SK-N-SH (cell line): ENCODE measurements around the gene MRPL14. TPM values are rescaled to one million over a fixed set of nuclear protein-coding genes. Genes with fewer than 3 reads are reported as not detected.

Source experiments
- CTCF ChIA-PET: fragments of 300-600, 350-600 bp; formaldehyde crosslinking; extraction: SDS; loops from one replicate; lab custom pipeline; 2021; lab: Yijun Ruan, JAX
- POLR2A ChIA-PET: fragments of 350-600 bp; sonication (Branson Sonifier 250); formaldehyde crosslinking; extraction: SDS; loops from one replicate; lab custom pipeline; 2020; ENCODE audit warnings: antibody characterized with exemption, inconsistent platforms; lab: Yijun Ruan, JAX
- DNase-seq: peaks from one replicate; pipeline ENCODE4 v3.0.0; 2012
- H2AFZ ChIP-seq: fragments of 200-600 bp; sonication (generic); 2 replicates; pipeline ENCODE4 v1.8.1; 2016; ENCODE audit warnings: antibody characterized with exemption, mild to moderate bottlenecking, low read depth
- H3F3A ChIP-seq: fragments of 200-600 bp; sonication (generic); replicated peaks from 2 replicates; pipeline ENCODE3; 2016; ENCODE audit warnings: antibody characterized with exemption, mild to moderate bottlenecking; ENCODE audit not compliant: insufficient read depth
- H3K27ac ChIP-seq, 2 experiments: fragments of 200-500 bp in 1 of 2; fragments of 200-600 bp in 1 of 2; sonication (Bioruptor generic) in 1 of 2; sonication (generic), shearing (Covaris generic) in 1 of 2; 2 replicates each; pipeline versions ENCODE4 v1.5.1 to v1.6.1; 2014 to 2016; ENCODE audit warnings: low read depth in 2 of 2, inconsistent platforms in 1 of 2, low read length in 1 of 2, mild to moderate bottlenecking in 1 of 2, mixed read lengths in 1 of 2
- H3K27me3 ChIP-seq: fragments of 200-600 bp; sonication (generic), shearing (Covaris generic); 2 replicates; pipeline ENCODE4 v1.6.1; 2016; ENCODE audit warnings: mixed run types; ENCODE audit not compliant: insufficient read depth
- H3K36me3 ChIP-seq, 2 experiments: fragments of 200-500 bp in 1 of 2; fragments of 200-600 bp in 1 of 2; sonication (Bioruptor generic) in 1 of 2; sonication (generic) in 1 of 2; replicated peaks in 1 of 2; 2 replicates each; pipeline versions ENCODE3 to v1.5.1; 2014 to 2016; ENCODE audit warnings: low read length in 1 of 2, mild to moderate bottlenecking in 1 of 2; ENCODE audit not compliant: insufficient read depth in 2 of 2, control insufficient read depth in 1 of 2
- H3K4me1 ChIP-seq, 2 experiments: fragments of 200-500 bp in 1 of 2; fragments of 200-600 bp in 1 of 2; sonication (Bioruptor generic) in 1 of 2; sonication (generic), shearing (Covaris generic) in 1 of 2; 2 replicates each; pipeline versions ENCODE4 v1.5.1 to v1.6.1; 2014 to 2016; ENCODE audit warnings: low read depth in 1 of 2, low read length in 1 of 2, mixed run types in 1 of 2; ENCODE audit not compliant: insufficient read depth in 2 of 2, control insufficient read depth in 1 of 2
- H3K4me2 ChIP-seq: fragments of 200-600 bp; sonication (generic), shearing (Covaris generic); 2 replicates; pipeline ENCODE4 v1.6.1; 2017; ENCODE audit warnings: mixed run types
- H3K4me3 ChIP-seq, 2 experiments: fragments of 200-500 bp in 1 of 2; fragments of 200-600 bp in 1 of 2; sonication (Bioruptor generic) in 1 of 2; sonication (generic), shearing (Covaris generic) in 1 of 2; 2 replicates each; pipeline versions ENCODE4 v1.5.1 to v1.8.1; 2014 to 2016; ENCODE audit warnings: low read depth in 2 of 2, inconsistent platforms in 1 of 2, low read length in 1 of 2, mild to moderate bottlenecking in 1 of 2, mixed read lengths in 1 of 2, moderate library complexity in 1 of 2
- H3K79me2 ChIP-seq: fragments of 200-600 bp; sonication (generic); 2 replicates; pipeline ENCODE4 v1.8.1; 2017; ENCODE audit warnings: mild to moderate bottlenecking; ENCODE audit not compliant: insufficient read depth
- H3K9ac ChIP-seq: fragments of 200-600 bp; sonication (generic); 2 replicates; pipeline ENCODE4 v1.6.1; 2017; ENCODE audit warnings: mixed run types
- H3K9me2 ChIP-seq: fragments of 200-600 bp; sonication (generic); 2 replicates; pipeline ENCODE4 v1.6.1; 2017; ENCODE audit warnings: mixed run types
- H3K9me3 ChIP-seq: fragments of 200-600 bp; sonication (generic); 2 replicates; pipeline ENCODE4 v1.6.1; 2017; ENCODE audit warnings: mixed run types, mild to moderate bottlenecking, moderate library complexity
- H4K20me1 ChIP-seq: fragments of 200-600 bp; sonication (generic); 2 replicates; pipeline ENCODE4 v1.6.1; 2017; ENCODE audit warnings: mild to moderate bottlenecking, mixed run types; ENCODE audit not compliant: insufficient read depth
- CHD2 ChIP-seq: fragments of 150-350 bp; IDR thresholded peaks from 2 replicates; pipeline ENCODE4 v1.6.1; 2018; ENCODE audit warnings: low read length; ENCODE audit not compliant: partially characterized antibody
- EP300 ChIP-seq, 2 experiments: IDR thresholded peaks; 2 replicates each; pipeline versions ENCODE4 v1.4.0 to v1.6.1; 2012; ENCODE audit warnings: borderline replicate concordance in 1 of 2, low read depth in 1 of 2, low read length in 1 of 2
- EZH2phosphoT487 ChIP-seq: fragments of 200-600 bp; sonication (generic); IDR thresholded peaks from 2 replicates; pipeline ENCODE4 v1.6.1; 2017; ENCODE audit warnings: low read depth, mixed run types, mild to moderate bottlenecking, antibody characterized with exemption, moderate library complexity, borderline replicate concordance
- FOSL2 ChIP-seq: IDR thresholded peaks from 2 replicates; pipeline ENCODE4 v1.4.0; 2012; ENCODE audit warnings: low read depth, mild to moderate bottlenecking, moderate library complexity, borderline replicate concordance
- FOXJ3 ChIP-seq: sonication (generic); formaldehyde crosslinking; IDR thresholded peaks from 2 replicates; pipeline ENCODE4 v1.5.1; 2020; ENCODE audit warnings: mild to moderate bottlenecking, missing genetic modification reagents
- FOXM1 ChIP-seq: IDR thresholded peaks from 2 replicates; pipeline ENCODE4 v1.4.0; 2012; ENCODE audit warnings: low read depth, mild to moderate bottlenecking
- GATA2 ChIP-seq: sonication (generic); formaldehyde crosslinking; IDR thresholded peaks from 2 replicates; pipeline ENCODE4 v1.5.0; 2020; ENCODE audit warnings: mild to moderate bottlenecking, missing genetic modification reagents
- MEF2A ChIP-seq: IDR thresholded peaks from 2 replicates; pipeline ENCODE4 v1.4.0; 2012; ENCODE audit warnings: low read depth, borderline replicate concordance
- NRF1 ChIP-seq: IDR thresholded peaks from 2 replicates; pipeline ENCODE4 v1.6.1; 2012; ENCODE audit warnings: low read depth, mild to moderate bottlenecking, low read length
- PBX3 ChIP-seq: IDR thresholded peaks from 2 replicates; pipeline ENCODE4; 2012
- RAD21 ChIP-seq: IDR thresholded peaks from 2 replicates; pipeline ENCODE4 v1.6.1; 2012; ENCODE audit warnings: mild to moderate bottlenecking, low read length
- RCOR1 ChIP-seq: fragments of 150-350 bp; IDR thresholded peaks from 2 replicates; pipeline ENCODE4 v1.6.1; 2017; ENCODE audit warnings: antibody characterized with exemption, low read length
- RFX5 ChIP-seq: IDR thresholded peaks from 2 replicates; pipeline ENCODE4 v1.6.1; 2012; ENCODE audit warnings: mild to moderate bottlenecking, improper control_type of control experiment, low read length
- RXRA ChIP-seq: IDR thresholded peaks from 2 replicates; pipeline ENCODE4 v1.4.0; 2012; ENCODE audit warnings: low read depth, mild to moderate bottlenecking, borderline replicate concordance
- SIN3A ChIP-seq: IDR thresholded peaks from 2 replicates; pipeline ENCODE4 v1.6.1; 2012; ENCODE audit warnings: low read depth, mild to moderate bottlenecking, low read length, moderate library complexity, borderline replicate concordance
- SMC3 ChIP-seq: IDR thresholded peaks from 2 replicates; pipeline ENCODE4 v1.6.1; 2012; ENCODE audit warnings: low read depth, low read length, improper control_type of control experiment
- TAF1 ChIP-seq: IDR thresholded peaks from 2 replicates; pipeline ENCODE4 v1.6.1; 2012; ENCODE audit warnings: low read depth, mild to moderate bottlenecking, low read length, moderate library complexity, borderline replicate concordance
- TEAD4 ChIP-seq: IDR thresholded peaks from 2 replicates; pipeline ENCODE4 v1.4.0; 2012; ENCODE audit warnings: mild to moderate bottlenecking, borderline replicate concordance; ENCODE audit not compliant: insufficient read depth
- USF1 ChIP-seq: IDR thresholded peaks from 2 replicates; pipeline ENCODE4 v1.4.0; 2012; ENCODE audit warnings: low read depth, borderline replicate concordance
- USF2 ChIP-seq: fragments of 150-350 bp; IDR thresholded peaks from 2 replicates; pipeline ENCODE4 v1.6.1; 2017; ENCODE audit warnings: antibody characterized with exemption, low read length, low read depth, borderline replicate concordance
- YY1 ChIP-seq: IDR thresholded peaks from 2 replicates; pipeline ENCODE4 v1.4.0; 2012; ENCODE audit warnings: low read depth, mild to moderate bottlenecking
- WGBS: methylation state at CpG from one replicate; pipeline ENCODE4 v1.1.6; 2017; ENCODE audit warnings: low lambda C conversion rate; 5-methylcytosine and 5-hydroxymethylcytosine counted together
- polyA plus RNA-seq, 3 experiments: library from polyadenylated mRNA; depleted of rRNA; stranded (reverse); fragments of >200 nt; gene quantifications; 2 replicates each; pipeline ENCODE4 v1.2.3, GENCODE V29; 2012

MRPL14 gene
- polyA plus RNA-seq, 1 of the 3 experiments (the other 2 are of a cell fraction), result 97.0 TPM

- no peak overlapping the region for H3K9ac ChIP-seq
- H3K4me1 ChIP-seq, result peaks cover 0 to 3% of the 10 kb centered on the region in 2 experiments; a peak in 1 of 4 replicates
- H3K27ac ChIP-seq, result no peak overlapping the region
- H2AFZ ChIP-seq, result no peak overlapping the region
- H3K27me3 ChIP-seq, result no peaks in the 10 kb centered on the region
- no peaks in the 10 kb centered on the region for H3F3A ChIP-seq
- no peaks in the 10 kb centered on the region for H3K79me2 ChIP-seq
- ChIA-PET POLR2A (interaction anchor here (0.6 kb wide), 1 partner anchor 44 kb away, joined by 4 read pairs; no protein-coding TSS in a partner anchor), CTCF (interaction anchor here (1.0 to 7.1 kb wide), 4 partner anchors 14 to 69 kb away, joined by 4 to 128 read pairs (median 4); no protein-coding TSS in a partner anchor)
- DNase-seq, result no peak
- no peaks in the 10 kb centered on the region for H3K9me2 ChIP-seq
- no peak for TF ChIP-seq EP300 (IDR thresholded peaks at IDR 0.05; ENCODE audit: borderline replicate concordance in 1 of 2, low read depth in 1 of 2, low read length in 1 of 2)
- no peak for TF ChIP-seq FOXJ3 (CRISPR knock-in tag)
- TF ChIP-seq SIN3A, result no peak
- TF ChIP-seq RXRA, result no peak
- TF ChIP-seq EZH2phosphoT487, result no peak
- TF ChIP-seq RAD21, result no peak
- TF ChIP-seq FOSL2, result no peak
- no peak for TF ChIP-seq USF2
- H3K9me3 ChIP-seq, result no peaks in the 10 kb centered on the region
- H4K20me1 ChIP-seq, result no peaks in the 10 kb centered on the region
- no peak overlapping the region for H3K4me2 ChIP-seq
- no peaks in the 10 kb centered on the region for H3K36me3 ChIP-seq
- no peak overlapping the region for H3K4me3 ChIP-seq
- WGBS, result 82% methylated on average over 1 of the region's 1 CpG
These were observed 40.3 kb upstream of the MRPL14 start for GRCh38 chr6:44167567-44167966.

- POLR2A ChIA-PET, result no interaction called here
These were observed 39.4 kb upstream of the MRPL14 start for GRCh38 chr6:44166591-44167184.

More at GRCh38 chr6:44166591-44167184, 39.4 kb upstream of the MRPL14 start:
- Histone ChIP-seq H3F3A (no peaks in the 10 kb centered on the region), H3K79me2 (no peaks in the 10 kb centered on the region), H3K9ac (no peak overlapping the region), H2AFZ (no peak overlapping the region), H3K27ac (no peak overlapping the region), H3K36me3 (no peaks in the 10 kb centered on the region), H4K20me1 (no peaks in the 10 kb centered on the region), H3K4me3 (no peak overlapping the region), H3K27me3 (no peaks in the 10 kb centered on the region), H3K9me2 (no peaks in the 10 kb centered on the region), H3K9me3 (no peaks in the 10 kb centered on the region), H3K4me1 (peaks cover 0 to 3% of the 10 kb centered on the region in 2 experiments; a peak in 1 of 4 replicates), H3K4me2 (no peak overlapping the region)
- CTCF ChIA-PET, result interaction anchor here (1.0 to 7.1 kb wide), 4 partner anchors 15 to 69 kb away, joined by 3 to 128 read pairs (median 9); no protein-coding TSS in a partner anchor
- DNase-seq, result no peak
- 70% methylated on average over 15 of the region's 16 CpGs for WGBS
- TF ChIP-seq NRF1 (no peak), FOXJ3 (CRISPR knock-in tag) (no peak), PBX3 (no peak), RXRA (no peak), USF1 (no peak), RCOR1 (no peak), EZH2phosphoT487 (no peak), RAD21 (no peak), EP300 (IDR thresholded peaks at IDR 0.05; ENCODE audit: borderline replicate concordance in 1 of 2, low read depth in 1 of 2, low read length in 1 of 2) (no peak), MEF2A (no peak), YY1 (no peak), RFX5 (no peak), CHD2 (no peak), FOXM1 (no peak), GATA2 (no peak), TAF1 (no peak), SMC3 (no peak), TEAD4 (no peak), SIN3A (no peak)
